Stimulated activated CD8-positive, alpha-beta memory T cell treated with anti-CD3 and anti-CD28 coated beads, Interleukin-15, amount 100 ng/mL, for 24 hours (primary cell): Measurements from ENCODE around the gene AMMECR1L.
"Not testable (repeated sequence)": the region's sequence is repeated elsewhere in the genome, so short reads cannot be mapped to it uniquely, and the experiment has no call there.

Experiments
- DNase-seq: peaks from one replicate; pipeline ENCODE4 v3.0.0-alpha.2; 2020; ENCODE audit warnings: low read depth

Gene AMMECR1L

GRCh38 chr2:127887082-127887775 is 1.5 kb upstream of the AMMECR1L start:
- no peak for DNase-seq

- not testable (repeated sequence) for DNase-seq
Measured at GRCh38 chr2:127886593-127886935, 808 bp upstream of the AMMECR1L start.

GRCh38 chr2:127884861-127885740 is 655 bp downstream of the AMMECR1L start:
- not testable (repeated sequence) for DNase-seq

GRCh38 chr2:127884436-127884835 is 1.3 kb downstream of the AMMECR1L start:
- no peak for DNase-seq

GRCh38 chr2:127879899-127880298 is 5.9 kb downstream of the AMMECR1L start:
- DNase-seq, result no peak

DNA sequence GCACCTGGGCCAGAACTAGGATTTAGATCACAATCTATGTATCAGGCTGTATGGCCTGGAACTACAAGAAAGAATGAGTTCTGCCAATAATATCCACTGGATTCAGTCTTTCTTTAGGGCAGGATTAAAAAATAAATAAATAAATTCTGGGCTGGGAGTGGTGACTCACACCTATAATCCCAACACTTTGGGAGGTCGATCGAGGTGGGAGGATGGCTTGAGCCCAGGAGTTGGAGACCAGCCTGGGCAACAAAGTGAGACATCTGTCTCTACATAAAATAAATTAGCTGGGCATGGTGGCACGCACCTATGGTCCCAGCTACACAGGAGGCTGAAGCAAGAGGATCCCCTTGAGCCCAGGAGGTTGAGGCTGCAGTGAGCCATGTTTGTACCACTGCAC is 8.1 kb downstream of the AMMECR1L start:
- no peak for DNase-seq

DNA sequence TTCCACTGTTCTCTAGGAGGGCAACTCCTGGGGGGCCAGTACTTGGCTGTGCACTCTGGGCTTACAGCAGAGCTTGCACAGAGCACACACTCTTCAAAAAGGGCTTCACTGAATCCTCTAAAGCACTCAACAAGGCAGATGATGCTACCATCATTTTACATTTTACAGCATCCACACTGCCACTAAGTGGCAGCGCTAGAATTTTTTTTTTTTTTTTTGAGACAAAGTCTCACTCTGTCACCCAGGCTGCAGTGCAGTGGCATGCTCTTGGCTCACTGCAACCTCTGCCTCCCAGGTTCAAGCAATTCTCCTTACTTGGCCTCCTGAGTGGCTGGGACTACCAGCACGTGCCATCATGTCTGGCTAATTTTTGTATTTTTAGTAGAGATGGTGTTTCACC is 8.6 kb downstream of the AMMECR1L start:
- no peak for DNase-seq

DNA sequence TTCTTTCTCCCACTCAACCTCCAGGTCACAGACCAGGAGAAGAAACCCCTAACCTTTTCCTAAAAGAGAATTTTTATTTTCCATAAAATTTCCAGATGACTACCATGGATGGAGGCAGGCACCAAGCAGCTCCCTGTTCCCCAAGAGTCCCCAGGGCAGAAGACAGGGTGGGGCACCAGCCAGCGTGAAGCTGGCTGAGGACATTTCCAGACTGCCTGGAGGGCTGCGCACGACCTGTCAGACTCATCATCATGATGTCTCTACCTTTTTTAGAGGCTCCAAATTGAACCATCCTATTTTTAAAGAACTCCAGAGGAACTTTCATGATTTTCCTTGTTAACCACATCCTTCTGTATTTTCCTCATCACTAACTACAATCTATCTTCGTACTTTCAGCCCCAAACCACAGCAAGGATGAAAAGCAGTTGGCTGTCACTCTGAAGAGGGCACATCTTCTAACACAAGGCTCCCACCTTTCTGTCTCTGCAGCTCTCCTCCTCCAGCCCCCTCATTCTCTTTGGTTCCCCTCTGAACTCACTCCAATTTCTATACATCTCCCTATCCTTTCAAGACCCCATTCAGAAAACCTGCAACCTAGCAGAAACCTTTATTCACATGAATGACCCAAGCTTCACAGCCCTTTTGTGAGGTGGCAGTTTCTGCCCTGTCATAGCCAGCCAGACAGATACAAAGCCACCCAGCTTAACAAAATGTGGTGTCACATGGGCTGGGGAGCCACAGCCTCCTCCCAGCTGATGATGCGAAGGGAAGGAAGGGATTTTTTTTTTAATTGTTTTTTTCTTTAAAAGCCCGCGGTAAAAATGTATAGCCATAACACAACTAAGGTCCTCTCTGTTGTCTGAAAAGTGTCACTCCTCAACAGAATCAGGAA is 11.1 kb downstream of the AMMECR1L start:
- DNase-seq, result no peak

DNA sequence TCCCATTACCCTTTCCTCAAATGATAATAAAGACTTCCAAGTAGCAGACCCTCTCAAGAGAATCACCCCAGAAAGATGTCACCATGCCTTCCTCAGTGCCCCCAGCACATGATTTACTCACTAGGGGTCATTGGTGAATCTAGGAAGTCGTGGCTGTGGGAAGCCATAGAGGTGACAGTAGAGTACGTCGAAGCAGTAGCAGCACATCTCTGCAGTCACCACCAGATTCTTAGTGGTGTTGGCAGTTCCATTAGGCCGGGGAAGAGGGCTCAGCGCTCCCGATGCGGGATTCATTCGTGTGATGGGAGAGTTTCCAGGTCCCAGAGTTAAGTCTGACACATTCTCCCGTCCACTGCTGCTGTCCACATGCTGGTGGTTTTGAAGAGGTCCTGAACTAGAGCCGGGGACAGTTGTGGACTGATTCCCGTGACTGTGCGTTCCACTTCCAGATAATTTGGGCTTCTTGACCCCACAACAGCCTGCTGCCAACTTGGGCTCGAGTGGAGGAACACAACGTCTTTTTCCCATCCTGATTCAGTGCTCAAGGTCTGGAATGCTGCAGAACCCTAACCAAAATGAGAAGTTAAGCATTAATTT is 12.0 kb downstream of the AMMECR1L start:
- DNase-seq, result no peak

DNA sequence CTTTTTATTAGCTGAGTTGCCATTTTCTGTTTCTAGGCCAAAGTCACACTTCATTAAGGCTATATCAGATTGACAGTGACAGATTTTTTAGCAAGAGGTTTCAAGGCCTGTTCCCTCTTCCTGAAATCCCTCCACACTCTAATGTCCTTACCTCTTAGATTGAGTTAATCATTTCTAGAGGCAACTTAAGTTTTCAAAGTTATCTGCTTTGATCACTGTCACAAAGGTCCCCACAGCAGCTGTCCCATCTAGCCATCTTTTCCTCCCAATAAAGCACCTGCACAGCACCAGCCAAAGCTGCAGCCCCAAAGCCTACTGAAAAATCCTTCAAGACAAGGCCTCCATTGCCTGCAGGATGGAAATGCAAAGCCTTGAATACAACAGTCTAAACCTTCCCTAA is 13.4 kb downstream of the AMMECR1L start:
- DNase-seq, result no peak

- DNase-seq, result no peak
Measured at GRCh38 chr2:127865926-127866325, 19.8 kb downstream of the AMMECR1L start.

DNA sequence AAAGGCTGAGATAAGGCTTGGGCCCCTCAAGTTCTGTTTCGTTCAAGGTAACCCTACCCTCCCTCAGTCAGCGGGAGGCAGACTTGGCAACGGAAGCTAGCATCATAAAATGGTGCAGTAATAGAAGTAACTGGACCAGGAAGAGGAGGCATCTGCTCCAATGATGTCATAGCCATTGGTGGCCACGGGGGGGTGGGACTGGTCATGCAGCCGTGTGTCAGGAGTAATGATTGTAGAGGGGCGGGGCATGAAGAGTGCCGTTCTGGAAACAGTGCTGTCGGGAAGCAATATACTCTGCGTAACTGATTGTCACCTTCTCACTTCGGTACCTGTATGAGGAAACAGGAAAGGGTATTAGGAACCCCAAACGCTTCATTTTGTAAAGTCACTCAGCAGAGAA is 20.9 kb downstream of the AMMECR1L start:
- DNase-seq, result no peak

DNA sequence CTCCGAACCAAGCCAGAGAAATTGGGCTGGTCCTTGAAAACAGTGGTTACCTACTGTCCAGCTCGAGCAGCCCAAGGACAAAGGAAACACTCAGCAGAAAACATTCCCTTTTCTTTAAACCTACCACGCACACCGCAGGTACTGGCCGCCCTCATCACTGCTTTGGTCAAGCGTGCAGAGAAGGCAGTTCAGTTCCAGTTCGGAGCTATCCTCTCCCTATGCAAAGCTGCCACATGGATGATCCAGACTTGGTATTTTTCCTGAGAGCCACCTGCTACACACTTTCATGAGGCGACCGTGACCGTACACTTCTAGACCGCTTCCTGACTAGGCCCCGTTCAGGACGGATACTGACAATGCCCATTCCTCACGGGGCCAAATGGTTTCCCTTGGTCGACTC is 23.5 kb downstream of the AMMECR1L start:
- no peak for DNase-seq

DNA sequence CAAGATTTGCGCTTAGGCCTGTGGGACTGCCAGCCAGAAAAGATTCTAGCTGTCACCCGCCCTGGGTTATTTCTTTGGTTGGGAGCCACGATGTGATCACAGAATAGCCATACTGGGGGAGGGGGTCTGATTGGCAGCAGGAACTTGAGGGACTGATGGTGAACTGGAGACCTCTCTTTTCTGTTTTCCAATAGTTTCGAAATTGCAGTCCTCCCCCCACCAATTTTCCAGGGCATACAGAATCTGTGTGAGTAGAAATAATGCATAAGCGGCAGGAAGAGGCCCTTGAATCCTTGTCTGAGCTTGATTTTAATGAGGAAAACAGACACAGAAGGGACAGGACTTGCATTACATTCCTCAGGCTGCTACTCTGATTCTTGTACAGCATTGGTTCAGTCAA is 25.6 kb downstream of the AMMECR1L start:
- DNase-seq, result no peak

- DNase-seq, result no peak
Measured at GRCh38 chr2:127859712-127860085, 26.1 kb downstream of the AMMECR1L start.

GRCh38 chr2:127857265-127857808 is 28.4 kb downstream of the AMMECR1L start:
- DNase-seq, result no peak

DNA sequence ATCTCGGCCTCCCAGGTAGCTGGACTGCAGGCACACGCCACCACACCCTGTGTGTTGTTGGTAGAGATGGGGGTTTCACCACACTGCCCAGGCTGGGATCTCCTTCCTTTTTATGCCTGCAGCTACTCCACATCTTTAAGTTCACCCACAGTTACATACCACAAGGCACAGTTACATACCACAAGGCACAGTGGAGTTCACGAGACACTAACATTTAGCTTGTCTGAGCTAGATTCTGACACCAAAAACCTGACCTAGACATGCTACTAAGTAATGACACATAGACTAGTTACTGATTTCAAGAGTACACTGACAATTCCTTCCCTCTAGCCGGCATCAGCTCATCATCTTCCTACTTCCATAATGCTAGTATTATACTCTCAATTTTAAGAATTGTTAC is 32.1 kb downstream of the AMMECR1L start:
- no peak for DNase-seq

- DNase-seq, result no peak
Measured at GRCh38 chr2:127852388-127852787, 33.4 kb downstream of the AMMECR1L start.

DNA sequence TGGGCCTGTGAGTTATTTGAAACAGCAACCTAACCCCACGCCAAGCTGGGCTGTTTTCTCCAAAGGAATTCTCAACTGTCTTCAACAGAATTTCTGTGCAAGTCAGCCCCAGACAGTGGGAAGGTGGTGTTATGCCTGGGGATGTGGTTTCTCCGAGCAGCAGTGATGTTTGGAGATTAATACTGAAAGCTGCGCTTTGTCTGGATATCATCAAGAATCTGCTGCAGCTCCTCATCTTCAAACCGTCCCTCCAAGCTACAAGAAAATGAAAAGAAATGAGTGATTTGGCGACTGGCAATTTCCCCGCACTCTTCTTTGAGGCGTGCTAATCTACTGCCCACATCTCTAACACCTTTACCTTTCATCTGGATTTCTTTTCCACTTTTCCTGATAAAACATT is 37.8 kb downstream of the AMMECR1L start:
- no peak for DNase-seq

DNA sequence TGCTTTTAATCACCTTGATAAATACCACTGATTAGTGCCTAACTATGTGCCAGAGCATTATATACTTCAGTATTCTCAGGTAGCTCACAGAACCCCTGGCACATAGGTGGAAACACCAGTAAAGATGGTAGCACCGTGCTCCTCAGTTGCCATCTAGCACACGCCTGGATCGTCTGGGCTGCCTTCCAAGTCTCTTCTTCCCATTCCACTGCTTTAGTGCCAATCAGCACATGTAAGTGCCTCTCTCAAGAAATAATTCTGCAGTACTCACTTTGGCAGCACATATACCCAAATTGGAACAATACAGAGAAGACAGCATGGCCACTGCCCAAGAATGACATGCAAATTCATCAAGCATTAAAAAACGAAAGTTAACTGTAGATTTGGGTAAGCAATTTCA is 40.8 kb downstream of the AMMECR1L start:
- DNase-seq, result no peak

DNA sequence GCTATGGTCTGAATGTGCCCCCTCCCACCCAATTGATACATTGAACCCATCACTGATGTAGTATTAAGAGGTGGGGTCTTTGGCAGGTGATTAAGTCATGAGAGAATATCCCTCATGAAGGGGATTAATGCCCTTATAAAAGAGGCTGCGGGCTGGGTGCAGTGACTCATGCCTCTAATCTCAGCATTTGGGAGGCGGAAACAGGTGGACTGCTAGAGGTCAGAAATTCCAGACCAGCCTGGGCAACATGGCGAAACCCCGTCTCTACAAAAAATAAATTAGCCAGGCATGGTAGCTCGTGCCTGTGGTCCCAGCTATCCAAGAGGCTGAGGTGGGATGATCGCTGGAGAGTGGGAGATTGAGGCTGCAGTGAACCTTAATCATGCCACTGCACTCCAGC is 42.1 kb downstream of the AMMECR1L start:
- DNase-seq, result no peak
